Astrocyte (in vitro differentiated cells and primary cell): ENCODE results near the gene ZFP91. TPM values are rescaled to one million over a fixed set of nuclear protein-coding genes. Genes with fewer than 3 reads are reported as not detected.

ENCODE experiments used
- DNase-seq: peaks from one replicate; pipeline ENCODE4 v3.0.0-alpha.2; 2010; ENCODE audit warnings: low read depth
- FAIRE-seq: peaks from 2 replicates; lab custom pipeline; 2011; peaks lifted over from hg19 to GRCh38; lab: Jason Lieb, UNC
- H2AFZ ChIP-seq: 2 replicates; pipeline ENCODE4 v1.6.0; 2012; ENCODE audit warnings: low read depth, low read length, inconsistent platforms
- H3K27ac ChIP-seq: 2 replicates; pipeline ENCODE4 v1.5.1; 2011; ENCODE audit warnings: low read depth, low read length, inconsistent platforms
- H3K27me3 ChIP-seq: 2 replicates; pipeline ENCODE4 v1.6.0; 2011; ENCODE audit warnings: low read length, inconsistent platforms; ENCODE audit not compliant: insufficient read depth
- H3K36me3 ChIP-seq: 2 replicates; pipeline ENCODE4 v1.5.1; 2011; ENCODE audit warnings: low read length, inconsistent platforms; ENCODE audit not compliant: insufficient read depth
- H3K4me1 ChIP-seq: 2 replicates; pipeline ENCODE4 v1.5.1; 2011; ENCODE audit warnings: low read length, inconsistent platforms; ENCODE audit not compliant: insufficient read depth
- H3K4me2 ChIP-seq: 2 replicates; pipeline ENCODE4 v1.6.0; 2012; ENCODE audit warnings: low read length, inconsistent platforms
- H3K4me3 ChIP-seq: 2 replicates; pipeline ENCODE4 v1.5.1; 2011; ENCODE audit warnings: low read depth, mild to moderate bottlenecking, low read length, inconsistent platforms; ENCODE audit not compliant: insufficient read depth
- H3K79me2 ChIP-seq: 2 replicates; pipeline ENCODE4 v1.6.0; 2012; ENCODE audit warnings: mild to moderate bottlenecking, low read length, inconsistent platforms; ENCODE audit not compliant: insufficient read depth
- H3K9ac ChIP-seq: 2 replicates; pipeline ENCODE4 v1.6.0; 2012; ENCODE audit warnings: mild to moderate bottlenecking, low read length, inconsistent platforms
- H3K9me3 ChIP-seq: 2 replicates; pipeline ENCODE4 v1.5.1; 2012; ENCODE audit warnings: low read depth, mild to moderate bottlenecking, low read length, inconsistent platforms; ENCODE audit not compliant: insufficient read depth
- H4K20me1 ChIP-seq: 2 replicates; pipeline ENCODE4 v1.6.0; 2012; ENCODE audit warnings: low read length, inconsistent platforms; ENCODE audit not compliant: insufficient read depth
- H3K27ac Mint-ChIP-seq: one replicate; pipeline ENCODE4 v1.8.0; 2021; ENCODE audit warnings: mild to moderate bottlenecking, mixed read lengths; ENCODE audit not compliant: unreplicated experiment
- H3K27me3 Mint-ChIP-seq: one replicate; pipeline ENCODE4 v1.8.0; 2021; ENCODE audit warnings: low read depth, mixed read lengths; ENCODE audit not compliant: unreplicated experiment
- H3K36me3 Mint-ChIP-seq: one replicate; pipeline ENCODE4 v1.8.0; 2021; ENCODE audit warnings: low read depth, mixed read lengths; ENCODE audit not compliant: unreplicated experiment
- H3K4me1 Mint-ChIP-seq: one replicate; pipeline ENCODE4 v1.8.0; 2021; ENCODE audit warnings: low read depth, mixed read lengths; ENCODE audit not compliant: unreplicated experiment
- H3K4me3 Mint-ChIP-seq: one replicate; pipeline ENCODE4 v1.8.0; 2021; ENCODE audit warnings: mild to moderate bottlenecking, moderate library complexity, mixed read lengths; ENCODE audit not compliant: unreplicated experiment
- H3K9me3 Mint-ChIP-seq: one replicate; pipeline ENCODE4 v1.8.0; 2021; ENCODE audit warnings: mild to moderate bottlenecking, mixed read lengths; ENCODE audit not compliant: unreplicated experiment
- EZH2 ChIP-seq: IDR thresholded peaks from 2 replicates; pipeline ENCODE4 v1.6.1; 2012; ENCODE audit warnings: mild to moderate bottlenecking, low read length, inconsistent platforms; ENCODE audit not compliant: insufficient read depth
- total RNA-seq: library from RNA; stranded (reverse); gene quantifications from 2 replicates; pipeline ENCODE4 v1.2.1, GENCODE V29; 2021
- TF ChIP-seq, protein P1 (sequence below): IDR thresholded peaks from 2 replicates; pipeline ENCODE4 v1.5.1; 2011; ENCODE audit warnings: low read depth, mild to moderate bottlenecking, inconsistent platforms, low read length, moderate library complexity; ENCODE audit not compliant: insufficient read depth

ZFP91 gene
- total RNA-seq, 1 donor from 2014 or later, result 40.1 TPM

DNA sequence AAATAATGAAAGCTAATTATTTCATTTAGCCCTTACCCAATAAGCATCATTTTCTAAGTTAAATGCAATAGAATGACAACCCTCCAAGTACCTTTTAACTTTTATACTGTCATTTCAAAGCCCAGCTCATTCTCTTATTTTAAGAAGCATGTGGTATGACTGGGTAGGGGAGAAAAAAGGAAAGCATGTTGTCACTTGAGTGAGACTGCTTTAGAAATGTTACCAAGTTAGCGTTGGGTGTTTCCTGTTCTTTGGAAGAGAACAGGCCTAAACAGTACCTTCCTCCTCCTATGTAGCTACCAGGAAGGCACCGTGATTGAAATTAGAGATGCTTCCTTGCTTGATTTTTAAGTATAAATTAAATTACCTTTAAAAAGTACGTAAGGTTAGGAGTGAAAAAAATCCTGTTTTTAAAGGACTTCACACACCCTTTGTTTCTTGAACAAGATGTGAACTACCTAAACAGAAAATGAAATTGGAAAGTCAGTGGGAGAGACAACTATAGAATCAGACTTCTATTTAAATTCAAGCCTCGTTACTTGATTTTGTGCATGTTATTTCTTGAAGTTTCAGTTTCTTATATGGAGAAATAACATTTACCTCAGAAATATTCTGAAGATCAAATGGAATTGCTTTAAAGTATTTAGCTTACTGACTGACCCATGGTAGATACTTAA is 42.9 kb downstream of the ZFP91 start:
- Histone ChIP-seq H3K27me3 (no peaks in the 10 kb centered on the region), H3K79me2 (no peaks in the 10 kb centered on the region), H3K4me1 (peaks cover 9% of the 10 kb centered on the region), H2AFZ (no peak overlapping the region), H3K4me2 (no peak overlapping the region), H4K20me1 (peaks cover 12% of the 10 kb centered on the region), H3K9ac (no peak overlapping the region), H3K27ac (no peak overlapping the region), H3K4me3 (no peak overlapping the region), H3K36me3 (peaks cover 40% of the 10 kb centered on the region), H3K9me3 (no peaks in the 10 kb centered on the region)
- H3K27me3 Mint-ChIP-seq, result no peaks in the 10 kb centered on the region
- peak overlapping the region; percentile 36 for H3K27ac Mint-ChIP-seq
- no peaks in the 10 kb centered on the region for H3K9me3 Mint-ChIP-seq
- peaks cover 39% of the 10 kb centered on the region for H3K4me1 Mint-ChIP-seq
- TF ChIP-seq, protein P1, sequence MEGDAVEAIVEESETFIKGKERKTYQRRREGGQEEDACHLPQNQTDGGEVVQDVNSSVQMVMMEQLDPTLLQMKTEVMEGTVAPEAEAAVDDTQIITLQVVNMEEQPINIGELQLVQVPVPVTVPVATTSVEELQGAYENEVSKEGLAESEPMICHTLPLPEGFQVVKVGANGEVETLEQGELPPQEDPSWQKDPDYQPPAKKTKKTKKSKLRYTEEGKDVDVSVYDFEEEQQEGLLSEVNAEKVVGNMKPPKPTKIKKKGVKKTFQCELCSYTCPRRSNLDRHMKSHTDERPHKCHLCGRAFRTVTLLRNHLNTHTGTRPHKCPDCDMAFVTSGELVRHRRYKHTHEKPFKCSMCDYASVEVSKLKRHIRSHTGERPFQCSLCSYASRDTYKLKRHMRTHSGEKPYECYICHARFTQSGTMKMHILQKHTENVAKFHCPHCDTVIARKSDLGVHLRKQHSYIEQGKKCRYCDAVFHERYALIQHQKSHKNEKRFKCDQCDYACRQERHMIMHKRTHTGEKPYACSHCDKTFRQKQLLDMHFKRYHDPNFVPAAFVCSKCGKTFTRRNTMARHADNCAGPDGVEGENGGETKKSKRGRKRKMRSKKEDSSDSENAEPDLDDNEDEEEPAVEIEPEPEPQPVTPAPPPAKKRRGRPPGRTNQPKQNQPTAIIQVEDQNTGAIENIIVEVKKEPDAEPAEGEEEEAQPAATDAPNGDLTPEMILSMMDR, result no peak
- no peak overlapping the region for H3K4me3 Mint-ChIP-seq
- H3K36me3 Mint-ChIP-seq, result peaks cover 10% of the 10 kb centered on the region
- DNase-seq, result no peak
- FAIRE-seq, result no peak

DNA sequence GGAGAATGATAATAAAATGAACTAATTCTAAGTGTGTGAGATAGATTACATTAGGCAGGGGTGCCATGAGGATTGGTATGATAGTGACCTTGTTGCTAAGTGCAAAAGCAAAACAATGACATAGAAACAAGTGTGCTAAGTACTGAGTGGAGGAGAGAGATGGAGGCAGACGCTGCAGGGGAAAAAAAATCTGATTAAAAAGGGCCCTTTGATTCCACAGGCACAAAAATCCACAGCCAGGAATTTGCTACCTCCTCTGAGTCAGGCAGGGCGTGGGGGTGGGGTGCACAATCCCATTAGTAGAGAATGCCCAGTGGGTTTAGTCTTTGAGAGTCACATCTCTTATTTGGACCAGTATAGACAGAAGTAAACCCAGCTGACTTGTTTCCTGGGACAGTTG is 43.5 kb downstream of the ZFP91 start, which contains the start of gene CNTF:
Gene CNTF, plus strand, starts transcription at position 322 of the 400 bp plus-strand sequence. CDS start 88 bp downstream, outside the sequence.
- Histone ChIP-seq H4K20me1 (peaks cover 6% of the 10 kb centered on the region), H3K9me3 (no peaks in the 10 kb centered on the region), H3K4me1 (peaks cover 14% of the 10 kb centered on the region), H3K27ac (no peak within 1 kb of the TSS), H3K27me3 (no peaks in the 10 kb centered on the region), H3K79me2 (no peaks in the 10 kb centered on the region), H2AFZ (no peak within 1 kb of the TSS), H3K4me3 (no peak within 1 kb of the TSS), H3K36me3 (peaks cover 36% of the 10 kb centered on the region), H3K9ac (no peak within 1 kb of the TSS), H3K4me2 (no peak within 1 kb of the TSS)
- peaks cover 10% of the 10 kb centered on the region for H3K36me3 Mint-ChIP-seq
- FAIRE-seq (no peak), DNase-seq (peak; percentile 42)
- H3K4me1 Mint-ChIP-seq, result peaks cover 44% of the 10 kb centered on the region
- TF ChIP-seq, protein P1, result no peak
- no peak for TF ChIP-seq EZH2
- H3K4me3 Mint-ChIP-seq, result peak within 1 kb of the TSS; percentile 70
- H3K9me3 Mint-ChIP-seq, result no peaks in the 10 kb centered on the region
- peak within 1 kb of the TSS; percentile 36 for H3K27ac Mint-ChIP-seq
- H3K27me3 Mint-ChIP-seq, result no peaks in the 10 kb centered on the region

DNA sequence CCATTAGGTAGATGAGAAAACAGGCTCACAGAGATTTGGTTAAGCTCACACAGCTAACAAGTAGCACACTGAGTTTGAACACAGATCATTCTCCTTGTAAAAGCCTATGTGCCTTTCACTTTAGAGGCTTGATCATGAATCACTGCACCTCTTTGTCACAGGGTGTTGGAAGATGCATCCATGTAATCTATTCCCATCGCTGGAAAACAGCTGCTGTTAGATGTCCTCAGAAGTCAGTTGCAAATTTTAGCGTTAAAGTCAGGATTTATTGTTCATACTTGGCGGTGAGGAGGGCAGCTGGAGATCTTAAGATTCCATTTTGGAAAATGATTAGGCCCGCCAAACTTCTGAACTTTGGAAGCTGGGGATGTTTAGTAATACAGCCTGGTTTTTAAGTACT is 46.2 kb downstream of the ZFP91 start:
- no peaks in the 10 kb centered on the region for H3K9me3 ChIP-seq
- no peak for FAIRE-seq
- H4K20me1 ChIP-seq, result peaks cover 3% of the 10 kb centered on the region
- no peaks in the 10 kb centered on the region for H3K27me3 ChIP-seq
- Mint-ChIP-seq H3K27me3 (no peaks in the 10 kb centered on the region), H3K4me1 (peaks cover 51% of the 10 kb centered on the region), H3K4me3 (no peak overlapping the region), H3K27ac (no peak overlapping the region), H3K36me3 (peaks cover 6% of the 10 kb centered on the region), H3K9me3 (no peaks in the 10 kb centered on the region)
- DNase-seq, result no peak
- H3K4me2 ChIP-seq, result no peak overlapping the region
- no peak overlapping the region for H3K9ac ChIP-seq
- no peak overlapping the region for H3K27ac ChIP-seq
- no peaks in the 10 kb centered on the region for H3K79me2 ChIP-seq
- peaks cover 28% of the 10 kb centered on the region for H3K4me1 ChIP-seq
- no peak overlapping the region for H2AFZ ChIP-seq
- TF ChIP-seq, protein P1, result no peak
- no peak for TF ChIP-seq EZH2
- H3K36me3 ChIP-seq, result peaks cover 25% of the 10 kb centered on the region
- H3K4me3 ChIP-seq, result no peak overlapping the region
